ENCODE data around the gene LHFPL3.

DNA sequence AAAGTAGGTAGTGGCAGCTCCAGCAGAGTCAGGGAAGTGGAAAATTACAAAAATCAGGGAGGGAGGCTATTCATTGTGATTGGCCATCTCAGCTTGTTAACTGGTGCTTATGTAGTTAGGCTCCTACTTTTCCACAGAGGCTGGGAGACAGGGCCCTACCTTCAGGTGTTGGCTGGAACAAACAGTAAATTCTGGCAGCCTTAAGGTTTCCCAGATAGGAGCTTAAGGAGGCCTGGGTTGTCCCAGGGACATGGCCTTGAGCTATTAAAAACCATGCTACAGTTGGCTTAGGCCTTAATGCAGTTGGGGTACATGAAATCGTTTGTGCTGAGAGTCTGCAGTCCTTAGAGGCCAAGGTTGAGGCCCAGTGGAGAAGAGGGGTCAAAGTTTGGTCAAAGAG lies 324.5 kb downstream of the LHFPL3 start:
- TF ChIP-seq, protein P1, sequence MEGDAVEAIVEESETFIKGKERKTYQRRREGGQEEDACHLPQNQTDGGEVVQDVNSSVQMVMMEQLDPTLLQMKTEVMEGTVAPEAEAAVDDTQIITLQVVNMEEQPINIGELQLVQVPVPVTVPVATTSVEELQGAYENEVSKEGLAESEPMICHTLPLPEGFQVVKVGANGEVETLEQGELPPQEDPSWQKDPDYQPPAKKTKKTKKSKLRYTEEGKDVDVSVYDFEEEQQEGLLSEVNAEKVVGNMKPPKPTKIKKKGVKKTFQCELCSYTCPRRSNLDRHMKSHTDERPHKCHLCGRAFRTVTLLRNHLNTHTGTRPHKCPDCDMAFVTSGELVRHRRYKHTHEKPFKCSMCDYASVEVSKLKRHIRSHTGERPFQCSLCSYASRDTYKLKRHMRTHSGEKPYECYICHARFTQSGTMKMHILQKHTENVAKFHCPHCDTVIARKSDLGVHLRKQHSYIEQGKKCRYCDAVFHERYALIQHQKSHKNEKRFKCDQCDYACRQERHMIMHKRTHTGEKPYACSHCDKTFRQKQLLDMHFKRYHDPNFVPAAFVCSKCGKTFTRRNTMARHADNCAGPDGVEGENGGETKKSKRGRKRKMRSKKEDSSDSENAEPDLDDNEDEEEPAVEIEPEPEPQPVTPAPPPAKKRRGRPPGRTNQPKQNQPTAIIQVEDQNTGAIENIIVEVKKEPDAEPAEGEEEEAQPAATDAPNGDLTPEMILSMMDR (IDR thresholded peaks at IDR 0.05; ENCODE audit: poor library complexity, severe bottlenecking): no peak
- TF ChIP-seq EP300 (conservative IDR thresholded peaks at IDR 0.05; ENCODE audit: poor library complexity, severe bottlenecking): no peak
- no peak for TF ChIP-seq EZH2 (IDR thresholded peaks at IDR 0.05; ENCODE audit: borderline replicate concordance, insufficient read depth, low read length, poor library complexity, severe bottlenecking)
- TF ChIP-seq SMC3 (conservative IDR thresholded peaks at IDR 0.05; ENCODE audit: poor library complexity): no peak
- no peak for TF ChIP-seq TAF1 (IDR thresholded peaks at IDR 0.05; ENCODE audit: low read depth)
